Neural cell (in vitro differentiated cells): ENCODE measurements around the gene TRAPPC2L. TPM values are rescaled to one million over a fixed set of nuclear protein-coding genes. Genes with fewer than 3 reads are reported as not detected.

ENCODE experiments used
- H2AFZ ChIP-seq: fragments of 200-600, 300-800 bp; sonication (generic), shearing (Covaris generic); 2 replicates; pipeline ENCODE4 v1.6.0; 2014; ENCODE audit warnings: low read depth, mild to moderate bottlenecking, antibody characterized with exemption, low read length, moderate library complexity
- H3F3A ChIP-seq: fragments of 200-600 bp; shearing (Covaris generic); 2 replicates; pipeline ENCODE4 v1.6.1; 2016; ENCODE audit warnings: mild to moderate bottlenecking, moderate library complexity, mixed read lengths, antibody characterized with exemption, low read length; ENCODE audit not compliant: insufficient read depth, poor library complexity, severe bottlenecking
- H3K27ac ChIP-seq: fragments of 200-600, 300-800 bp; sonication (generic), shearing (Covaris generic); 2 replicates; pipeline ENCODE4 v1.5.1; 2014; ENCODE audit warnings: mild to moderate bottlenecking, low read length, moderate library complexity
- H3K27me3 ChIP-seq: fragments of 300-800, 200-600 bp; sonication (generic), shearing (Covaris generic); 2 replicates; pipeline ENCODE4 v1.6.0; 2014; ENCODE audit warnings: mild to moderate bottlenecking, low read depth, low read length, moderate library complexity; ENCODE audit not compliant: insufficient read depth
- H3K36me3 ChIP-seq: fragments of 300-800, 200-600 bp; sonication (generic), shearing (Covaris generic); 2 replicates; pipeline ENCODE4 v1.5.1; 2014; ENCODE audit warnings: mild to moderate bottlenecking, antibody characterized with exemption, low read length, moderate library complexity; ENCODE audit not compliant: insufficient read depth
- H3K4me2 ChIP-seq: fragments of 300-800, 200-600 bp; sonication (generic), shearing (Covaris generic); 2 replicates; pipeline ENCODE4 v1.6.0; 2014; ENCODE audit warnings: mild to moderate bottlenecking, low read length
- H3K4me3 ChIP-seq: fragments of 300-800, 200-600 bp; sonication (generic), shearing (Covaris generic); 2 replicates; pipeline ENCODE4 v1.5.1; 2014; ENCODE audit warnings: mild to moderate bottlenecking, low read length, moderate library complexity
- H3K79me2 ChIP-seq: fragments of 200-600 bp; shearing (Covaris generic); replicated peaks from 2 replicates; pipeline ENCODE4 v1.6.0; 2014; ENCODE audit warnings: mild to moderate bottlenecking, low read length, moderate library complexity; ENCODE audit not compliant: insufficient read depth
- H3K9ac ChIP-seq: fragments of 300-800, 200-600 bp; sonication (generic), shearing (Covaris generic); 2 replicates; pipeline ENCODE4 v1.6.1; 2016; ENCODE audit warnings: mild to moderate bottlenecking, low read length, mixed read lengths
- H3K9me2 ChIP-seq: fragments of 200-600 bp; shearing (Covaris generic); 2 replicates; pipeline ENCODE4 v1.6.1; 2016; ENCODE audit warnings: mild to moderate bottlenecking, low read length, mixed read lengths; ENCODE audit not compliant: insufficient read depth
- H3K9me3 ChIP-seq: fragments of 200-600, 300-800 bp; sonication (generic), shearing (Covaris generic); 2 replicates; pipeline ENCODE4 v1.6.1; 2016; ENCODE audit warnings: mild to moderate bottlenecking, mixed run types, low read length, moderate library complexity, mixed read lengths
- H4K20me1 ChIP-seq: fragments of 200-600 bp; shearing (Covaris generic); 2 replicates; pipeline ENCODE4 v1.6.1; 2016; ENCODE audit warnings: mild to moderate bottlenecking, mixed run types; ENCODE audit not compliant: insufficient read depth
- EP300 ChIP-seq: fragments of 450-650 bp; conservative IDR thresholded peaks from 2 replicates; pipeline ENCODE4 v1.6.1; 2014; ENCODE audit warnings: antibody characterized with exemption, mild to moderate bottlenecking, moderate library complexity; ENCODE audit not compliant: poor library complexity, severe bottlenecking
- EZH2 ChIP-seq: fragments of 200-600, 300-800 bp; shearing (Covaris generic), sonication (generic); IDR thresholded peaks from 2 replicates; pipeline ENCODE4 v1.6.1; 2014; ENCODE audit warnings: antibody characterized with exemption, low read length, borderline replicate concordance, mild to moderate bottlenecking; ENCODE audit not compliant: insufficient read depth, poor library complexity, severe bottlenecking
- MXI1 ChIP-seq: fragments of 450-650 bp; conservative IDR thresholded peaks from 2 replicates; pipeline ENCODE4 v1.6.1; 2014; ENCODE audit warnings: antibody characterized with exemption, mild to moderate bottlenecking; ENCODE audit not compliant: poor library complexity, severe bottlenecking
- POLR2AphosphoS5 ChIP-seq: IDR thresholded peaks from 2 replicates; pipeline ENCODE4 v1.6.1; 2012
- RAD21 ChIP-seq: fragments of 450-650 bp; conservative IDR thresholded peaks from 2 replicates; pipeline ENCODE4 v1.6.1; 2014; ENCODE audit warnings: antibody characterized with exemption, mild to moderate bottlenecking, moderate library complexity
- SMC3 ChIP-seq: fragments of 450-650 bp; conservative IDR thresholded peaks from 2 replicates; pipeline ENCODE4 v1.6.1; 2014; ENCODE audit warnings: antibody characterized with exemption, mild to moderate bottlenecking, moderate library complexity; ENCODE audit not compliant: poor library complexity
- TAF1 ChIP-seq: IDR thresholded peaks from 2 replicates; pipeline ENCODE4 v1.6.1; 2012; ENCODE audit warnings: low read depth
- polyA plus RNA-seq: library from polyadenylated mRNA; depleted of rRNA; stranded (reverse); fragments of >200 nt; gene quantifications from 2 replicates; pipeline ENCODE4 v1.2.3, GENCODE V29; 2014
- TF ChIP-seq, protein P1 (sequence below): fragments of 450-650 bp; IDR thresholded peaks from 2 replicates; pipeline ENCODE4 v1.5.1; 2014; ENCODE audit warnings: antibody characterized with exemption, mild to moderate bottlenecking, moderate library complexity; ENCODE audit not compliant: poor library complexity, severe bottlenecking
- TF ChIP-seq, protein P2 (sequence below): IDR thresholded peaks from 2 replicates; pipeline ENCODE4 v1.6.1; 2012; ENCODE audit warnings: borderline replicate concordance

TRAPPC2L gene
- polyA plus RNA-seq, 1 donor from 2014 or later = 70.2 TPM

- Histone ChIP-seq H3K36me3 (no peaks in the 10 kb centered on the region), H3K27ac (no peak overlapping the region)
Measured at GRCh38 chr16:88881007-88881615, 24.2 kb downstream of the TRAPPC2L start.

GRCh38 chr16:88881675-88882357 is 24.9 kb downstream of the TRAPPC2L start:
- TF ChIP-seq EP300 = no peak
- TF ChIP-seq POLR2AphosphoS5 = no peak
- TF ChIP-seq SMC3 = no peak
- TF ChIP-seq, protein P1, sequence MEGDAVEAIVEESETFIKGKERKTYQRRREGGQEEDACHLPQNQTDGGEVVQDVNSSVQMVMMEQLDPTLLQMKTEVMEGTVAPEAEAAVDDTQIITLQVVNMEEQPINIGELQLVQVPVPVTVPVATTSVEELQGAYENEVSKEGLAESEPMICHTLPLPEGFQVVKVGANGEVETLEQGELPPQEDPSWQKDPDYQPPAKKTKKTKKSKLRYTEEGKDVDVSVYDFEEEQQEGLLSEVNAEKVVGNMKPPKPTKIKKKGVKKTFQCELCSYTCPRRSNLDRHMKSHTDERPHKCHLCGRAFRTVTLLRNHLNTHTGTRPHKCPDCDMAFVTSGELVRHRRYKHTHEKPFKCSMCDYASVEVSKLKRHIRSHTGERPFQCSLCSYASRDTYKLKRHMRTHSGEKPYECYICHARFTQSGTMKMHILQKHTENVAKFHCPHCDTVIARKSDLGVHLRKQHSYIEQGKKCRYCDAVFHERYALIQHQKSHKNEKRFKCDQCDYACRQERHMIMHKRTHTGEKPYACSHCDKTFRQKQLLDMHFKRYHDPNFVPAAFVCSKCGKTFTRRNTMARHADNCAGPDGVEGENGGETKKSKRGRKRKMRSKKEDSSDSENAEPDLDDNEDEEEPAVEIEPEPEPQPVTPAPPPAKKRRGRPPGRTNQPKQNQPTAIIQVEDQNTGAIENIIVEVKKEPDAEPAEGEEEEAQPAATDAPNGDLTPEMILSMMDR = no peak
- TF ChIP-seq TAF1 = no peak
- TF ChIP-seq MXI1 = no peak
- no peak for TF ChIP-seq RAD21
- no peak for TF ChIP-seq EZH2
- TF ChIP-seq, protein P2, sequence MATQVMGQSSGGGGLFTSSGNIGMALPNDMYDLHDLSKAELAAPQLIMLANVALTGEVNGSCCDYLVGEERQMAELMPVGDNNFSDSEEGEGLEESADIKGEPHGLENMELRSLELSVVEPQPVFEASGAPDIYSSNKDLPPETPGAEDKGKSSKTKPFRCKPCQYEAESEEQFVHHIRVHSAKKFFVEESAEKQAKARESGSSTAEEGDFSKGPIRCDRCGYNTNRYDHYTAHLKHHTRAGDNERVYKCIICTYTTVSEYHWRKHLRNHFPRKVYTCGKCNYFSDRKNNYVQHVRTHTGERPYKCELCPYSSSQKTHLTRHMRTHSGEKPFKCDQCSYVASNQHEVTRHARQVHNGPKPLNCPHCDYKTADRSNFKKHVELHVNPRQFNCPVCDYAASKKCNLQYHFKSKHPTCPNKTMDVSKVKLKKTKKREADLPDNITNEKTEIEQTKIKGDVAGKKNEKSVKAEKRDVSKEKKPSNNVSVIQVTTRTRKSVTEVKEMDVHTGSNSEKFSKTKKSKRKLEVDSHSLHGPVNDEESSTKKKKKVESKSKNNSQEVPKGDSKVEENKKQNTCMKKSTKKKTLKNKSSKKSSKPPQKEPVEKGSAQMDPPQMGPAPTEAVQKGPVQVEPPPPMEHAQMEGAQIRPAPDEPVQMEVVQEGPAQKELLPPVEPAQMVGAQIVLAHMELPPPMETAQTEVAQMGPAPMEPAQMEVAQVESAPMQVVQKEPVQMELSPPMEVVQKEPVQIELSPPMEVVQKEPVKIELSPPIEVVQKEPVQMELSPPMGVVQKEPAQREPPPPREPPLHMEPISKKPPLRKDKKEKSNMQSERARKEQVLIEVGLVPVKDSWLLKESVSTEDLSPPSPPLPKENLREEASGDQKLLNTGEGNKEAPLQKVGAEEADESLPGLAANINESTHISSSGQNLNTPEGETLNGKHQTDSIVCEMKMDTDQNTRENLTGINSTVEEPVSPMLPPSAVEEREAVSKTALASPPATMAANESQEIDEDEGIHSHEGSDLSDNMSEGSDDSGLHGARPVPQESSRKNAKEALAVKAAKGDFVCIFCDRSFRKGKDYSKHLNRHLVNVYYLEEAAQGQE = no peak
- no peak overlapping the region for H2AFZ ChIP-seq
- H3K9ac ChIP-seq = no peak overlapping the region
- H4K20me1 ChIP-seq = no peaks in the 10 kb centered on the region
- no peaks in the 10 kb centered on the region for H3K79me2 ChIP-seq
- no peaks in the 10 kb centered on the region for H3K9me2 ChIP-seq
- H3K9me3 ChIP-seq = no peaks in the 10 kb centered on the region
- H3K27me3 ChIP-seq = no peaks in the 10 kb centered on the region
- no peak overlapping the region for H3K27ac ChIP-seq
- no peaks in the 10 kb centered on the region for H3K36me3 ChIP-seq
- H3K4me3 ChIP-seq = no peak overlapping the region
- no peaks in the 10 kb centered on the region for H3F3A ChIP-seq
- H3K4me2 ChIP-seq = no peak overlapping the region

More at GRCh38 chr16:88881007-88881615, 24.2 kb downstream of the TRAPPC2L start:
- TF ChIP-seq MXI1 = no peak
- TF ChIP-seq SMC3 = no peak
- no peak for TF ChIP-seq EP300
- no peak for TF ChIP-seq EZH2
- no peak for TF ChIP-seq RAD21
- TF ChIP-seq TAF1 = no peak
- TF ChIP-seq, protein P1 = no peak
- TF ChIP-seq, protein P2 = no peak
- TF ChIP-seq POLR2AphosphoS5 = no peak
- Histone ChIP-seq H3K9me3 (no peaks in the 10 kb centered on the region), H3K4me3 (no peak overlapping the region), H3K9ac (no peak overlapping the region), H3K79me2 (no peaks in the 10 kb centered on the region), H3F3A (no peaks in the 10 kb centered on the region), H3K27me3 (no peaks in the 10 kb centered on the region), H3K9me2 (no peaks in the 10 kb centered on the region), H4K20me1 (no peaks in the 10 kb centered on the region), H2AFZ (no peak overlapping the region), H3K4me2 (no peak overlapping the region)
